Type B pancreatic cell (in vitro differentiated cells): ENCODE measurements around the gene TEX35. TPM values are rescaled to one million over a fixed set of nuclear protein-coding genes. Genes with fewer than 3 reads are reported as not detected.

Experiments used
- DNase-seq: peaks from one replicate; pipeline ENCODE4 v3.0.0; 2021; ENCODE audit warnings: mixed read lengths; ENCODE audit not compliant: unreplicated experiment; ENCODE audit errors: extremely low spot score
- H3K27ac Mint-ChIP-seq: 2 replicates; pipeline ENCODE4 v1.8.0; 2021; ENCODE audit warnings: mild to moderate bottlenecking, mixed read lengths
- H3K27me3 Mint-ChIP-seq: 2 replicates; pipeline ENCODE4 v1.8.0; 2021; ENCODE audit warnings: mixed read lengths
- H3K36me3 Mint-ChIP-seq: 2 replicates; pipeline ENCODE4 v1.8.0; 2021; ENCODE audit warnings: mixed read lengths
- H3K4me1 Mint-ChIP-seq: one replicate; pipeline ENCODE4 v1.8.0; 2021; ENCODE audit warnings: mixed read lengths; ENCODE audit not compliant: unreplicated experiment
- H3K4me3 Mint-ChIP-seq: 2 replicates; pipeline ENCODE4 v1.8.0; 2021; ENCODE audit warnings: mild to moderate bottlenecking, mixed read lengths
- H3K9me3 Mint-ChIP-seq: 2 replicates; pipeline ENCODE4 v1.8.0; 2021; ENCODE audit warnings: mixed read lengths
- total RNA-seq: library from RNA; stranded (reverse); gene quantifications from 2 replicates; pipeline ENCODE4 v1.2.1, GENCODE V29; 2021; ENCODE audit warnings: low replicate concordance
- TF ChIP-seq, protein P1 (sequence below): fragments of 200-600 bp; sonication (generic); conservative IDR thresholded peaks from 2 replicates; pipeline ENCODE4 v1.5.0; 2021; ENCODE audit warnings: antibody characterized with exemption, mild to moderate bottlenecking

Gene TEX35
- total RNA-seq, 1 donor from 2014 or later = not detected

DNA sequence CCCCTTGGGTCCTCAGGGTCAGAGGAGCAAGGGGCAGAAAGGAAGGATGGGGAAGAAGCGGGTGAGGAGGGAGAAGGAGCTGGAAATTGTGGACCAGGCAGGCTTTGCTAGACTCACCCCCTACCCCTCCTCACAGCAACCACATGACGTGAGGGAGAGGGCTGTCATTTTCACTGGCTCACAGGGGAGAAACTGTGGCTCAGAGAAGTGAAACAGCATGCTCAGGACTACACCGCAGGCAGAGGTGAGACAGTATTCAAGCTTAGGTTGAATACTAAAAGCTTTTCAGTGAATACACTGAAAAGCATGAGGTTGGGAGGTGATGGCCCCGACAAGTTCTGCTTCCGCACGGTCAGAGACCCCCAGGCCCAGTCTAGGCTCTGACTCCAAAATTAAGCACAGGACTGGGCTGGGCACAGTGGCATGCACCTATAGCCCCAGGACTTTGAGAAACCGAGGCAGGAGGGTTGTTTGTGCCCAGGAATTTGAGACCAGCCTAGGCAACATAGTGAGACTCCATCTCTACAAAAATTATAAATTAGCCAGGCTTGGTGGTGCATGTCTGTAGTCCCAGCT lies 14.9 kb upstream of the TEX35 start:
- peaks cover 13% of the 10 kb centered on the region for H3K4me1 Mint-ChIP-seq
- no peak overlapping the region for H3K4me3 Mint-ChIP-seq
- no peaks in the 10 kb centered on the region for H3K9me3 Mint-ChIP-seq
- TF ChIP-seq, protein P1, sequence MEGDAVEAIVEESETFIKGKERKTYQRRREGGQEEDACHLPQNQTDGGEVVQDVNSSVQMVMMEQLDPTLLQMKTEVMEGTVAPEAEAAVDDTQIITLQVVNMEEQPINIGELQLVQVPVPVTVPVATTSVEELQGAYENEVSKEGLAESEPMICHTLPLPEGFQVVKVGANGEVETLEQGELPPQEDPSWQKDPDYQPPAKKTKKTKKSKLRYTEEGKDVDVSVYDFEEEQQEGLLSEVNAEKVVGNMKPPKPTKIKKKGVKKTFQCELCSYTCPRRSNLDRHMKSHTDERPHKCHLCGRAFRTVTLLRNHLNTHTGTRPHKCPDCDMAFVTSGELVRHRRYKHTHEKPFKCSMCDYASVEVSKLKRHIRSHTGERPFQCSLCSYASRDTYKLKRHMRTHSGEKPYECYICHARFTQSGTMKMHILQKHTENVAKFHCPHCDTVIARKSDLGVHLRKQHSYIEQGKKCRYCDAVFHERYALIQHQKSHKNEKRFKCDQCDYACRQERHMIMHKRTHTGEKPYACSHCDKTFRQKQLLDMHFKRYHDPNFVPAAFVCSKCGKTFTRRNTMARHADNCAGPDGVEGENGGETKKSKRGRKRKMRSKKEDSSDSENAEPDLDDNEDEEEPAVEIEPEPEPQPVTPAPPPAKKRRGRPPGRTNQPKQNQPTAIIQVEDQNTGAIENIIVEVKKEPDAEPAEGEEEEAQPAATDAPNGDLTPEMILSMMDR = no peak
- no peak for DNase-seq
- H3K36me3 Mint-ChIP-seq = no peaks in the 10 kb centered on the region
- H3K27ac Mint-ChIP-seq = no peak overlapping the region
- no peaks in the 10 kb centered on the region for H3K27me3 Mint-ChIP-seq

DNA sequence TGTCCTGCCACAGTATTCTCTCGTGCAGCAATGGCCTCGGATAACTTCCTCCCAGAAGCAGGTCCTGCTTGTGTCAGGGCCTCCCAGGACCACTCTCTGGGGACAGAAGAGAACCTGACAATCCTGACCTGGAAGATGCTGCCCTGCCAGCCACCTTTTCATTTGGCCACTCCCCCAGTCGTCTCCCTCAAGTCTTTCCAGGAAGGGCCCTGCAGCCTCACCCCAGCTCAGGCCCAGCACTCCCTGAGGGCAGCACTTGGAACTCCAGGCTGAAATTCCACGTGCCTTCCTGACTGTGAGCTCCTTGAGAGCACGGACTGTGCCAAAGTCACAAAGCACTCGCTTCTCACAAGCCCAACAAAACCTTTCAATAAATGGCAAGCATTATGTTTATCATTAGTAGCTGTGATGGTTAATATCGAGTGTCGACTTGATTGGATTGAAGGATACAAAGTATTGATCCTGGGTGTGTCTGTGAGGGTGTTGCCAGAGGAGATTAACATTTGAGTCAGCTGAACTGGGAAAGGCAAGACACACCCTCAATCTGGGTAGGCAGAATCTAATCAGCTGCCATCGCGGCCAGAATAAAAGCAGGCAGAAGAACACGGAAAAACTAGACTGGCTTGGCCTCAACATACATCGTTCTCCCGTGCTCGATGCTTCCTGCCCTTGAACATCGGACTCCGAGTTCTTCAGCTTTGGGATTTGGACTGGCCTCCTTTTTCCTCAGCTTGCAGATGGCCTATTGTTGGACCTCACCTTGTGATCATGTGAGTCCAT lies 13.8 kb upstream of the TEX35 start:
- DNase-seq = no peak
- Mint-ChIP-seq H3K36me3 (no peaks in the 10 kb centered on the region), H3K4me1 (peaks cover 13% of the 10 kb centered on the region), H3K27ac (no peak overlapping the region), H3K9me3 (no peaks in the 10 kb centered on the region), H3K27me3 (no peaks in the 10 kb centered on the region), H3K4me3 (no peak overlapping the region)
- TF ChIP-seq, protein P1 = no peak

DNA sequence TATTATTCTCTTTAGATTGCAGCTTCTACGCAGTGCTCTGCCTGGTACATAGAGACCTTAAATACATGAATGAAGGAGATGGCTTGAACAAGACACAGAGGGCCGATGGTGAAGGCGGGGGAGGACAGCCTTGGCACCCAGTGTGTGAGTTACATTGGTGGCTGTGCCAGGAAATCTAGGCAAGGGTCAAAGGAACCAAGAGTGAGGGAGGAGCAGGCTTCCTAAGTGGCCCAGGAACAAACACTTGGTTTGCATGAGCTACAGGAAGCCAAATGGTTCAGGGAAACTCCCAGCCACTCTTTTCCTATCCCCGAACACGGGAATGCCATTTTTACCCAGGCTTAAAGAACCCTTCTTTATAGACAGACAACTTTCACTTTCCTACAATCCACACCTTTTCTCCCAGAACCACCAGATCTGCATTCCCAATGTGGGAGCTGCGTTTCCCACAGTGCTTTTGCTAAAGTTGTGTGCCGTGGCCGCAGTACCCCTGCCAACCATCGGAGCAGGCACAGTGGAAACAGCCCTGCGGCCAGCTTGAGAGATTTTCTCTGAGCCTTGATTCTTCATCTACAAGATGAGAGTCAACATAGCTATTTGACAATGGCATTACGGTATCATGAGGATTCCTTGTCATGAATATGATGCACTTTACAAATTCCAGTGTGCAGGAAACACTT lies 12.7 kb upstream of the TEX35 start:
- Mint-ChIP-seq H3K9me3 (no peaks in the 10 kb centered on the region), H3K27ac (no peak overlapping the region), H3K4me3 (no peak overlapping the region), H3K4me1 (peaks cover 13% of the 10 kb centered on the region), H3K36me3 (no peaks in the 10 kb centered on the region), H3K27me3 (no peaks in the 10 kb centered on the region)
- no peak for DNase-seq
- TF ChIP-seq, protein P1 = peak; percentile 57

DNA sequence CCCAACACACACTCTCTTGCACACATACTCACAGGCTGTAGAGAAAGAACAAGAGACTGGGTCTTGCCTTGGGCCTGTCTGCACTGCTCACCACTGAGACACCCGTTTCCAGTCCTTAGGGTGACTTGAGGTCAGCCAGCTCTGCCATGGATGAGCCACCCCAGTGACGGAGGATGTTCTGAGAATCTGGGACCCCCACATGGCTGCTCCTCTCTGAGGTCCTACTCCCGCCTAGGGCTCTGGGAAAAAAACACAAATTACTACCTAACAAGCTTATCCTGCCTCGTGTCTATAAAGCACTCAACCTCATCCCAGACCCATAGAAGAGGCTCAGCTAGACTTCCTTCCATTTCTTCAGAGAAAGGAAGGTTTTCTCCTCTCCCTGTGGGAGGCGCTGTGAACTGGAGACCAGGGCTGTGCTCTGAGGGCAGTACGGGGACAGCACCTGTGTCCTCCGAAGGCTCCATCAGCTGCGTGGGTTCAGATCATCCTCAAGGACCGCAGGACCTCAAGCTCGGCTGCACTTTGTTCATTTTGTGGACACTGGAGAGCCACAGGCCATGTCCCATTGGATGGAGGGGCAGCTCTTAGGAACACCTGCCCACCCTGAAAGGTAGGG lies 11.9 kb upstream of the TEX35 start:
- H3K9me3 Mint-ChIP-seq = no peaks in the 10 kb centered on the region
- peak; percentile 36 for DNase-seq
- peaks cover 13% of the 10 kb centered on the region for H3K4me1 Mint-ChIP-seq
- TF ChIP-seq, protein P1 = no peak
- H3K27ac Mint-ChIP-seq = no peak overlapping the region
- H3K4me3 Mint-ChIP-seq = no peak overlapping the region
- no peaks in the 10 kb centered on the region for H3K27me3 Mint-ChIP-seq
- no peaks in the 10 kb centered on the region for H3K36me3 Mint-ChIP-seq

DNA sequence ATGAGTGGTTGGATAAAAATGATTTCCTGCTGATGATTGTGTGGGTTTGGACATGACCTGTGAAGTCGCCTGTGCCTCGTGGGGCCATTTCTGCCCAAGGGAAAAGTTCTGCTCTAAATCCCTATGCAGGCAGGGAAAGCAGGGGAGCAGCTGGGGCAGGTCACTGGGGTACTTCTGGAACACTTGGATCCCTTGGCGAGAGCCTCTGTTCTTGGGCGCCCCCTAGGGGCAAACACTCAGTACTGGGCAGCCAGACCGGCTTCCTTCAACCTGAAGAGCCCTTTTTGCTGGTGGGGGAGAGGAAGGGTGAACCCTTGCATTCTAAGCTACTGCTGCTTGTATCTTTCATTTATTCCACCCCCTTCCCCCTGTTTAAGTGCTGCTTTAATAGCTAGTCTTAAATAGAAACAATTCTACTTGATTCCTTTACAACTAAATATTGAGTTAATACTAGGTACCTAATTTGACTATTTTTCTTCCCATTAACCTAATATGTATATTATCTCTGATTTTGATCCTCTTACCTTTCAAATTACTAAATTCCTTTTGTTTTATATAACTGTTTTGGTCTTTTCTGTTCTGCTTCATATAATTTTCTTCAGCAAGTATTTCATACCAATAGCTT lies 11.1 kb upstream of the TEX35 start:
- no peaks in the 10 kb centered on the region for H3K27me3 Mint-ChIP-seq
- H3K36me3 Mint-ChIP-seq = no peaks in the 10 kb centered on the region
- H3K9me3 Mint-ChIP-seq = no peaks in the 10 kb centered on the region
- TF ChIP-seq, protein P1 = peak; percentile 92
- H3K4me3 Mint-ChIP-seq = no peak overlapping the region
- peak; percentile 79 for DNase-seq
- no peak overlapping the region for H3K27ac Mint-ChIP-seq
- H3K4me1 Mint-ChIP-seq = peaks cover 13% of the 10 kb centered on the region
